GM18951 (cell line): ENCODE measurements around the gene FXYD5.
"Not testable (repeated sequence)": the region's sequence is repeated elsewhere in the genome, so short reads cannot be mapped to it uniquely, and the experiment has no call there.

ENCODE experiments used
- POLR2A ChIP-seq: IDR thresholded peaks from 4 replicates; pipeline ENCODE4 v1.6.1; 2011; ENCODE audit warnings: mild to moderate bottlenecking; ENCODE audit not compliant: insufficient read length, insufficient read depth; ENCODE audit errors: extremely low read depth
- in situ Hi-C: fragments of 300-500 bp; cut with MboI; formaldehyde crosslinking; loops from one replicate; pipeline ENCODE4 v1.12.0; 2022; ENCODE audit warnings: low sequenced_read_pairs, mixed read lengths, inconsistent platforms; ENCODE audit not compliant: unreplicated experiment

FXYD5 gene

GRCh38 chr19:35176181-35176570 is 21.6 kb downstream of the FXYD5 start:
- in situ Hi-C loops: no loop called here
- no peak for TF ChIP-seq POLR2A

- TF ChIP-seq POLR2A: no peak
- in situ Hi-C loops: no loop called here
These were observed 23.1 kb downstream of the FXYD5 start for GRCh38 chr19:35177377-35178274.

GRCh38 chr19:35178701-35179100 is 24.2 kb downstream of the FXYD5 start:
- no peak for TF ChIP-seq POLR2A
- in situ Hi-C loops: no loop called here

GRCh38 chr19:35179830-35180229 is 25.3 kb downstream of the FXYD5 start:
- in situ Hi-C loops: no loop called here
- TF ChIP-seq POLR2A: no peak

- no peak for TF ChIP-seq POLR2A
- in situ Hi-C loops: no loop called here
These were observed 26.9 kb downstream of the FXYD5 start for GRCh38 chr19:35181387-35181786.

- in situ Hi-C loops: no loop called here
- TF ChIP-seq POLR2A: no peak
These were observed 29.7 kb downstream of the FXYD5 start for GRCh38 chr19:35184267-35184666.

- in situ Hi-C loops: no loop called here
These were observed 30.3 kb downstream of the FXYD5 start for GRCh38 chr19:35184884-35185283.

GRCh38 chr19:35194012-35194984 is 39.8 kb downstream of the FXYD5 start:
- in situ Hi-C loops: no loop called here
- no peak for TF ChIP-seq POLR2A

More at GRCh38 chr19:35184884-35185283, 30.3 kb downstream of the FXYD5 start:
- no peak for TF ChIP-seq POLR2A

- in situ Hi-C loops: no loop called here
- TF ChIP-seq POLR2A: no peak
These were observed 41.3 kb downstream of the FXYD5 start for GRCh38 chr19:35195830-35196229.

GRCh38 chr19:35196861-35197260 is 42.3 kb downstream of the FXYD5 start:
- in situ Hi-C loops: not testable (repeated sequence)

- no peak for TF ChIP-seq POLR2A
- in situ Hi-C loops: no loop called here
These were observed 44.9 kb downstream of the FXYD5 start for GRCh38 chr19:35199481-35199880.

GRCh38 chr19:35202722-35203688 is 48.5 kb downstream of the FXYD5 start:
- in situ Hi-C loops: no loop called here
- no peak for TF ChIP-seq POLR2A
